IPS DF 4.7 (cell line): ENCODE data around the gene LRTM2.

Experiments used
- DNase-seq: peaks from one replicate; pipeline ENCODE4 v3.0.0-alpha.2; 2013; ENCODE audit warnings: low spot score; ENCODE audit errors: extremely low read depth

LRTM2 gene

DNA sequence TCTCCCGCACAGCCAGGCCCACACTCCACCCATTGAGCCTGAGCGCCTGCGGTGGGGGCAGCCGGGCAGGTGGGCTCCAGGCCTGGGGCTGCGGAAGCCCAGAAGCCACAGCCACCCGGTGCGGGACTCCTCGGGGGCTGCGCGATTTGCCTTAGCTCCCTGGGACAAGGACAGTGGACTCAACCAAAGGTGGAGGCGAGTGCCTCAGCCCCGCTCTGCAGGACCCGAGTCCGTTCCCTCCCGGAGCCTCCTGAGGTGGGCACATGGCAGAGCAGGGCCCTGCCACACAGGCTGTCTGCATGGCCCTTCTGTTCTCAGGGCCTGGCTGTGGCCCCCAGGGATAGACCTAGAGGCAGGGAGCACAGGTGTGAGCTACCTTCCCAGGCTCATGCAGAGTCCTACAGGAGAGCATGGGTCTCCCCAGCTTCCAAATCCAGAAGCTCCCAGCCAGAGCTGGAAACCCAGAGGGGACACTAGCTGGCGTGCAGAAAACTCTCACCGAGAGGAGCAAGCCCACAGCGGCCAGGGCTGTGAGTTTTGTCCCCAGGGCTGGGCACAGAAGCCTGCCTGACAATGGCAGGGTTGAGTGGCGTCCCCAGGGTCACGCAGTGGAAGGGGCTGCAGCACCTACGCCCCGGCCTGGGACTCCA lies 22.2 kb upstream of the LRTM2 start:
- DNase-seq: no peak

DNA sequence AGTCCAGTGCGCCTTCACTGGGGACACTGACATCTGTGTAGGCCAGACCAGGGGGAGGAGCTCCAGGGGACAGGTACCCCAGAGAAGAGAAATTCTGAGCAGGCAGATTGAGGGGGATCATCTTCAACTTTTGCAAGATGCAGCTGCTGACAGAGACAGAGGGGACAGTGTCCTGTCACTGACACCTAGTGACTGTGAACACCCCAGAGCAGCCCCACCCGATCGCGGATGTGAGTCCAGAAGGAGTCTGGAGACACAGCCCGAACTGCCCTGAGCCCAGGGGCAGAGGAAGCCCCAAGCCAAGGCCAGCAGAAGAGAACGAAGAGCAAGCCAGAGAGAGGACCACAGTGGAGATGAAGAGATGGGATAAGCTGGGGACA lies 21.7 kb upstream of the LRTM2 start:
- DNase-seq: no peak

- DNase-seq: no peak
Observed at GRCh38 chr12:1799051-1799881, 21.1 kb upstream of the LRTM2 start.

- no peak for DNase-seq
Observed at GRCh38 chr12:1799882-1800400, 20.4 kb upstream of the LRTM2 start.

DNA sequence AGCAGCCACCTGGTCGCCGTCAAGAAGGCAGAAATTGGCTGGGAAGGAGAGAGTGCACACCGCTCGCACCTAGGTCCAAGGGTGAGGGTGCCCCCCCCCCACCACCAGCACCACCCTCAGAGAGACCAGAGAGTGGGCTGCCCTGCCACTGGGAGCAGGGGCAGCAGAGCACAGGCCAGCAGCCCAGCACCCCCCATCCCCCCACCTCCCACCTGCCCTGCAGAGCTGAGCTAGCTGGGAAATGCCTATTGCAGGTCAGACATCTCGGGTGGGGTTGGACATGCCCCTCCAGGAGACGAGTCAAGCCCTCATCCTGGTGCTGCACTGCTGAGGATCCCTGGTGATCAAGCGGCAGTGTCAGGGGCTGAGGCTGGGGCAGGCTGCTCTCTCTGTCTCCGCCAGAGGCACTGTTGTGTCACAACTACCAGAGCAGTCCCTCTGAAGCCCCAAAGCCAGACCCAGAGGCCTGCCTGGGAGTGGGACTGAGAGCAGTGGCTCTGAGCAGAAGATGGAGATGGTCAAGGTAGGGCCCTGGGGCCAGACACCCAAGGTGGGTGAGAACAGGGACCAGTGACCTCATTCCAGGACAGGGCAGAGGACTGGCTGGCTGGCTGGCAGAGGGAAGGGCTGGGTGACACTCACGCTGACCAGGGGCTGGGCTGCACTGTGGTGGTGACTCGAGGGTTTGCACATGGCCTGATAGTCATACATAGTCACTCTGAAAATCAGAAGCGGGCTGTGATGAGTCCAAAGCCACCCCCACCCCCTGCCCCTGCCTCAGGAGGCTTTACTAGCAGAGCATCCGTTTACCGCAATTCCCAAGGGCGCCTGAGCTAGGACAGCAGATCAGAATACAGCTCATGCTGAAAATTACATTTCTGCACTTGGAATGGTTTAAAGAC lies 19.7 kb upstream of the LRTM2 start:
- no peak for DNase-seq

GRCh38 chr12:1801303-1801975 lies 18.9 kb upstream of the LRTM2 start:
- DNase-seq: no peak

DNA sequence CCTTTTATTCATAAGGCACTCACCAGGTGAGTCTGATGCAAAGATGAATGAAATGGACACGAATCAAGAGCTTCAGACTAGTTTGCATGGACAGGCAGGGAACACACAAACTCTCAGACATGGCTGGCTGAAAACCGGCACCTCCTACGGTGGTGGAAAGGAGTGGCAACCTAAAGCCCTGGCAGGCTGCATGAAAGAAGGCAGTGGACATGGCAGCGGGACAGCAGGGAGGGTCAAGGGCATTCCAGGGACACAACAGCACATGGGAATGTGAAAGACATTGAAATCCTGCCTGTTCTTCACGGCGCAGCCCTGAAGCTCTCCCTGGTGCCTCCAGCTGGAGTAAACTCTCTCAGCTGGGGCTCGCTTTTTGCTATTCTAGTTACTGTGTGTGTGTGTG lies 16.6 kb upstream of the LRTM2 start:
- no peak for DNase-seq

GRCh38 chr12:1804545-1805332 lies 15.6 kb upstream of the LRTM2 start:
- peak; percentile 86 for DNase-seq

DNA sequence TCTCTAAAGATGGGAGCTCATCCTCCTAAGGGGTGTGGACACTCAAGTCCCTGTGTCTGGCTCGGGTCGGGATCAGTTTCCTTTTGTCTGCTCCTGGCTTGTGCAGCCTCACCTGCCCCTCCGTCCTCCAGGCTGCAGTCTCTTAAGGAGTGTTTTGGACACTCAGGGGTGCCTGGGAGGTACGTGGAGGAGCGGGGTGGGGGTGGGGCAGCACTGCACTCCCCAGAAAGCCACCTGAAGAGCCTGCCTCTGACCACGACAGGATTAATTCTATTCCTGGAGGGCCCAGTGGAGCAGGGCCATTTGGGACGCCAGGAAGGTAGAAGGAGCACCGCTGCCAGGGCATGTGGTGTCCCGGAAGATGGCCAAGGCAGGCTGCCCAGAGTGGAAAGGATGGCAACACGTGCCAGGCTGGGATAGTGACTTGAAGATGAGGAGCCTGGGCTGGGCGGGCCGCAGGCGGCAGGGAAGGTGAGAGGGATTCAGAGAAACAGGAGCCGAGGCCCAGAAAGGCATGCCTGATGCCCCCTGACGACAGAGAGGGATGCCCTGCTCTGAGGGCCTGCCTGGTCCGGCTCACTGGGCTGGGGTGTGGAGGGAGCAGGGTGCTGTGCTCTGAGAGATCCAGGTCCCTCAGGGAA lies 14.8 kb upstream of the LRTM2 start:
- no peak for DNase-seq

- no peak for DNase-seq
Observed at GRCh38 chr12:1806301-1807086, 13.9 kb upstream of the LRTM2 start.

DNA sequence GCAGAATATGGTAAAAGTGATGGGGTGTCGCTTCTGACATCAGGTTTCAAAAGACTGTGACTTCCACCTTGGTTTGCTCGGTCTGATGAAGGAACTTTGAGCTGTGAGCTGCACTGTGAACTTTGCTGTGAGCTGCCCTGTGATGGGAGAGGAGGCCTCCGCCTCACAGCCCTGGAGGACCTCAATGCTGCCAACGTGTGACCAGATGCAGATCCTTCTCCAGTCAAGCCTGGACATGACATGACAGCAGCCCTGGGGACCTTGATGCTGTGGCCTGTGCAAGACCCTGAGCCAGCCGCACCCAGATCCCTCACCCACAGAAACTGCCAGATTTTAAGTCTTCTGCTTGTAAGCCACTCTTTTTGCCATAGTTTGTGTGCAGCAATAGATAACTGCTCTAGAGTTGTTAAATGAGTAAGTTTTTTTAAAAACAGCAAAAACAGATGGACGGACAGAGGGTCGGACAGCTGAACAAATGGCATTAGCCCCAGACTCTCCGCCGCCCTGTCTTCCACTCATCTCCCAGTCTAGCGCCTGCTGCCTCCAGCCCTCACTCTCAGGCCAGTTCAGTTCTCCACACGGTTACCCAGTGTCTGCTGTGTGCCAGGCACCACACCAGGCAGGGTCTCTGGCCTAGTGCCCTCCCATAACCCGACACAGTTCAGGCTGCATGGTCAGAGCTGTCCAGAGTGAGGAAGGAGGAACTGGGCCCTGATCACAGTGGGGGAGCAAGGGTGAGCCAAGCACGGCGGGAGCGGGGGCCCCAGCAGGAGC lies 13.1 kb upstream of the LRTM2 start:
- DNase-seq: no peak

- DNase-seq: no peak
Observed at GRCh38 chr12:1808036-1808797, 12.1 kb upstream of the LRTM2 start.

GRCh38 chr12:1808798-1809480 lies 11.4 kb upstream of the LRTM2 start:
- DNase-seq: no peak

- DNase-seq: no peak
Observed at GRCh38 chr12:1809591-1810190, 10.7 kb upstream of the LRTM2 start.

GRCh38 chr12:1810201-1810930 lies 10.0 kb upstream of the LRTM2 start:
- DNase-seq: no peak

DNA sequence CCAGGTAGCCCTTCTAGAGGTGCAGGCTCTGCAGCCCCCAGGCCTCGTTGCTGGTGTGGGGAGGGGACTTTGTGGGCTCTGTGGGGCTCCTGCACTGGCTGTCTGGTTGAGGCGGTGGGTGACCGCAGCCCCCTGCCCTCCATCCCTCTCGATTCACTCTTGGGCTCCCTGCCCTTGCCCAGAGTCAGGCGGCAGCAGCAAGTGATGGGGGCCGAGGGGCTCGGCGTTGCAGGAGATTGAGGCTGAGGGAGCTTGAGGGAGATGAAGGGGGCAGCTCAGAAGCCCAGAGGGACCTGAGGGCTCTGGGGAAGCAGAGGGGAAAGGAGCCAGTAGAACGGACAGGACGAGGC lies 9.5 kb upstream of the LRTM2 start:
- DNase-seq: no peak
